HUES6 (cell line): ENCODE results near the gene DCST1.
A peak's percentile ranks its signal among the peaks of the same experiment; 100 is the strongest.

Source experiments
- H3K27ac ChIP-seq: 2 replicates; pipeline ENCODE4 v1.7.0; 2013; ENCODE audit warnings: low read depth, mild to moderate bottlenecking, low read length, inconsistent platforms
- H3K27me3 ChIP-seq: 2 replicates; pipeline ENCODE4 v1.6.1; 2013; ENCODE audit warnings: low read length; ENCODE audit not compliant: control insufficient read depth, insufficient read depth
- H3K36me3 ChIP-seq: 2 replicates; pipeline ENCODE4 v1.6.1; 2013; ENCODE audit warnings: low read length; ENCODE audit not compliant: control insufficient read depth, insufficient read depth
- H3K4me1 ChIP-seq: 2 replicates; pipeline ENCODE4 v1.6.1; 2013; ENCODE audit warnings: low read length; ENCODE audit not compliant: control insufficient read depth, insufficient read depth
- H3K4me3 ChIP-seq: 2 replicates; pipeline ENCODE4 v1.5.1; 2013; ENCODE audit warnings: low read depth, low read length
- H3K9ac ChIP-seq: one replicate; pipeline ENCODE4 v1.6.1; 2013; ENCODE audit warnings: mild to moderate bottlenecking, low read length
- H3K9me3 ChIP-seq: 2 replicates; pipeline ENCODE4 v1.6.1; 2013; ENCODE audit warnings: low read depth, low read length; ENCODE audit not compliant: control insufficient read depth, insufficient read depth

Gene DCST1

GRCh38 chr1:155062151-155062686, 28.6 kb downstream of the DCST1 start:
- Histone ChIP-seq H3K36me3 (peaks cover 22% of the 10 kb centered on the region), H3K9me3 (no peaks in the 10 kb centered on the region), H3K27ac (no peak overlapping the region), H3K9ac (no peak overlapping the region), H3K4me3 (peak overlapping the region; percentile 89), H3K27me3 (peaks cover 6% of the 10 kb centered on the region), H3K4me1 (peaks cover 23% of the 10 kb centered on the region)

GRCh38 chr1:155062702-155063411, 29.2 kb downstream of the DCST1 start:
- Histone ChIP-seq H3K27me3 (peaks cover 6% of the 10 kb centered on the region), H3K4me1 (peaks cover 23% of the 10 kb centered on the region), H3K9me3 (no peaks in the 10 kb centered on the region), H3K4me3 (peak overlapping the region; percentile 89), H3K9ac (no peak overlapping the region), H3K36me3 (peaks cover 22% of the 10 kb centered on the region), H3K27ac (no peak overlapping the region)

- Histone ChIP-seq H3K4me1 (peaks cover 26% of the 10 kb centered on the region), H3K36me3 (peaks cover 20% of the 10 kb centered on the region), H3K4me3 (peak within 1 kb of the TSS; percentile 89), H3K27ac (peak within 1 kb of the TSS; percentile 63; the same call in 1 of the 2 replicates), H3K9me3 (no peaks in the 10 kb centered on the region), H3K27me3 (peaks cover 6% of the 10 kb centered on the region), H3K9ac (peak within 1 kb of the TSS; percentile 78)
These were observed 30.0 kb downstream of the DCST1 start, which contains the start of gene EFNA4 for GRCh38 chr1:155063550-155064110. TSS of gene EFNA4 (plus strand) at chr1:155063740. CDS start at chr1:155063824, 84 bp downstream.

- H3K27me3 ChIP-seq = peaks cover 6% of the 10 kb centered on the region
- peak overlapping the region; percentile 89 for H3K4me3 ChIP-seq
- H3K36me3 ChIP-seq = peaks cover 26% of the 10 kb centered on the region
- H3K4me1 ChIP-seq = peaks cover 32% of the 10 kb centered on the region
- no peaks in the 10 kb centered on the region for H3K9me3 ChIP-seq
- H3K9ac ChIP-seq = peak overlapping the region; percentile 73
- H3K27ac ChIP-seq = peak overlapping the region; percentile 63; the same call in 1 of the 2 replicates
These were observed 30.6 kb downstream of the DCST1 start for GRCh38 chr1:155064111-155064831.

DNA sequence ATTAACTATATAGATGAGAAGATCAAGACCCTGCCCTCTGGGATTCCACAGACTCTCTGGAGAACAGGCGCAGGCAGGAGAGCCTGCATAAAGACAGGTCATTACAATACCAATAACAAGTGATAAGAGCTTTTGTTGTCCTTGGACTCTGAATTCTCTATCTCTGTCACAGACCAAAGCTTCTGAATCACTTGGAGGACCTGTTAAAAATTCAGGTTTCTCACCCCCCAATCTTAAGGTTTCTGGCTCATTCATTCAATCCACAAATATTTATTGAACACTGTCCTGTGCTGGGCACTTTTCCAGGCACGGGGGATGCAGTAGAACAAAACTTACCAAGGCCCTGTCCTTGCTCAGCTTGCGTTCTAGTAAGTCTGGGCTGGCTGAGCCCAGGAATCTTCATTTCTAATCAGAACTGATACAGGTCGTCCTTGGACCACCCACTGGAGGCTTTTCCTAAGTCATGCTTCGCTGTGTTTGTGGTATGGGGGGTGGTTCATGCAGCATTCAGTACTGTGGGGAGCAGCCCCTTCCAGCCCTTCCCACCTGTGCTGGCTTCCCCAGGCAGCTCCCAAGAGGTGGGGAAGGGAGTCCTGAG, 31.3 kb downstream of the DCST1 start:
- no peak overlapping the region for H3K9ac ChIP-seq
- no peak overlapping the region for H3K27ac ChIP-seq
- H3K4me1 ChIP-seq = peaks cover 38% of the 10 kb centered on the region
- peaks cover 29% of the 10 kb centered on the region for H3K36me3 ChIP-seq
- peak overlapping the region; percentile 89 for H3K4me3 ChIP-seq
- peaks cover 6% of the 10 kb centered on the region for H3K27me3 ChIP-seq
- H3K9me3 ChIP-seq = no peaks in the 10 kb centered on the region

DNA sequence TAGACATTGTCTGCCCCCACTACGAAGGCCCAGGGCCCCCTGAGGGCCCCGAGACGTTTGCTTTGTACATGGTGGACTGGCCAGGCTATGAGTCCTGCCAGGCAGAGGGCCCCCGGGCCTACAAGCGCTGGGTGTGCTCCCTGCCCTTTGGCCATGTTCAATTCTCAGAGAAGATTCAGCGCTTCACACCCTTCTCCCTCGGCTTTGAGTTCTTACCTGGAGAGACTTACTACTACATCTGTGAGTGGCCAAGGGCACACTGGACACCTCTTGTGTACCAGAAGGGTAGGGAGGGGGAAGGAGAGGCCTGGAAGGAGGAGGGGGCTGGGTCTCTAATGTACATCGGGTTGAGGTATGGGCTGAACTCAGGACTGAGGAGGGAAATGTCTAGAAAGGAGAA, 33.2 kb downstream of the DCST1 start:
- Histone ChIP-seq H3K27me3 (peaks cover 18% of the 10 kb centered on the region), H3K9ac (no peak overlapping the region), H3K4me1 (peaks cover 49% of the 10 kb centered on the region), H3K4me3 (no peak overlapping the region), H3K27ac (no peak overlapping the region), H3K9me3 (no peaks in the 10 kb centered on the region), H3K36me3 (peaks cover 29% of the 10 kb centered on the region)

DNA sequence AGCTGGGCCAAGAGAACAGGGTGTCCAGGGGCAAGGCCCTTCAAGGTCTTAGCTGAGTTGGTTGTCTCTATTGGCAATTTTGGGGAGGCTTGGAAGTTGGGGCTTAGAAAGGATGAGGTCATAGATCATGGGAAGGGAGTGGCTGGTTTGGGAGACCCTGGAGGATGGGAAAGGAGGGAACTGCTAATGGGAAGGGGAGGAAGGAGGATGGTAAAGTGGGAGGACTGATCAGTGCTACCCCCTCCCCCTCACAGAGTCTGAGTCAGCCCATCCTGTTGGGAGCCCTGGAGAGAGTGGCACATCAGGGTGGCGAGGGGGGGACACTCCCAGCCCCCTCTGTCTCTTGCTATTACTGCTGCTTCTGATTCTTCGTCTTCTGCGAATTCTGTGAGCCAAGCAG, 35.0 kb downstream of the DCST1 start:
- H3K9ac ChIP-seq = no peak overlapping the region
- H3K27ac ChIP-seq = no peak overlapping the region
- peaks cover 26% of the 10 kb centered on the region for H3K27me3 ChIP-seq
- no peak overlapping the region for H3K4me3 ChIP-seq
- H3K4me1 ChIP-seq = peaks cover 57% of the 10 kb centered on the region
- no peaks in the 10 kb centered on the region for H3K9me3 ChIP-seq
- H3K36me3 ChIP-seq = peaks cover 29% of the 10 kb centered on the region

GRCh38 chr1:155069551-155070157, 36.0 kb downstream of the DCST1 start:
- H3K27ac ChIP-seq = no peak overlapping the region
- H3K27me3 ChIP-seq = peaks cover 28% of the 10 kb centered on the region
- H3K9ac ChIP-seq = no peak overlapping the region
- H3K4me1 ChIP-seq = peaks cover 53% of the 10 kb centered on the region
- peak overlapping the region; percentile 81 for H3K4me3 ChIP-seq
- peaks cover 29% of the 10 kb centered on the region for H3K36me3 ChIP-seq
- H3K9me3 ChIP-seq = no peaks in the 10 kb centered on the region

- no peaks in the 10 kb centered on the region for H3K9me3 ChIP-seq
These were observed 36.6 kb downstream of the DCST1 start for GRCh38 chr1:155070158-155070621.

More at GRCh38 chr1:155070158-155070621, 36.6 kb downstream of the DCST1 start:
- Histone ChIP-seq H3K36me3 (peaks cover 29% of the 10 kb centered on the region), H3K9ac (peak overlapping the region; percentile 18), H3K27ac (no peak overlapping the region), H3K4me3 (peak overlapping the region; percentile 81), H3K27me3 (peaks cover 34% of the 10 kb centered on the region), H3K4me1 (peaks cover 48% of the 10 kb centered on the region)
